H1 (cell line): Measurements from ENCODE around the gene LRRC56. TPM values are rescaled to one million over a fixed set of nuclear protein-coding genes. Genes with fewer than 3 reads are reported as not detected.

Experiments used
- CHD1 ChIP-seq: IDR thresholded peaks from 2 replicates; pipeline ENCODE4 v1.6.1; 2012; ENCODE audit warnings: low read depth, low read length, improper control_type of control experiment
- CHD2 ChIP-seq: IDR thresholded peaks from 2 replicates; pipeline ENCODE4 v1.6.1; 2012; ENCODE audit warnings: low read length, improper control_type of control experiment
- CREB1 ChIP-seq: IDR thresholded peaks from 2 replicates; pipeline ENCODE4 v1.6.1; 2012; ENCODE audit warnings: inconsistent platforms
- FOSL1 ChIP-seq: IDR thresholded peaks from 2 replicates; pipeline ENCODE4 v1.6.1; 2011; ENCODE audit warnings: mild to moderate bottlenecking, low read depth, low read length, moderate library complexity; ENCODE audit not compliant: insufficient read depth
- NANOG ChIP-seq: IDR thresholded peaks from 2 replicates; pipeline ENCODE4 v1.6.1; 2011; ENCODE audit warnings: low read length, low read depth, mild to moderate bottlenecking, inconsistent platforms; ENCODE audit not compliant: insufficient read depth, poor library complexity, severe bottlenecking
- NRF1 ChIP-seq: IDR thresholded peaks from 2 replicates; pipeline ENCODE4 v1.6.1; 2011; ENCODE audit warnings: mild to moderate bottlenecking, low read depth, low read length, improper control_type of control experiment
- POLR2A ChIP-seq, 2 experiments: IDR thresholded peaks; 1 replicate in 1 of 2; 2 replicates in 1 of 2; pipeline ENCODE4 v1.6.1; 2011; ENCODE audit warnings: low read depth in 2 of 2, low read length in 2 of 2, mild to moderate bottlenecking in 2 of 2; ENCODE audit errors: control extremely low read depth in 1 of 2
- POLR2AphosphoS5 ChIP-seq: IDR thresholded peaks from 2 replicates; pipeline ENCODE4 v1.6.1; 2011; ENCODE audit warnings: low read depth, low read length
- POU5F1 ChIP-seq: IDR thresholded peaks from 2 replicates; pipeline ENCODE4 v1.6.1; 2011; ENCODE audit warnings: low read depth, mild to moderate bottlenecking, low read length, moderate library complexity
- RBBP5 ChIP-seq: IDR thresholded peaks from 2 replicates; pipeline ENCODE4 v1.7.1; 2012; ENCODE audit warnings: low read depth, mild to moderate bottlenecking, inconsistent platforms, low read length, moderate library complexity, borderline replicate concordance
- SIN3A ChIP-seq, 2 experiments: IDR thresholded peaks in 1 of 2; conservative IDR thresholded peaks in 1 of 2; 2 replicates each; pipeline ENCODE4 v1.6.1; 2011 to 2012; ENCODE audit warnings: low read length in 2 of 2, improper control_type of control experiment in 1 of 2, low read depth in 1 of 2, mild to moderate bottlenecking in 1 of 2
- SRF ChIP-seq: IDR thresholded peaks from 2 replicates; pipeline ENCODE4 v1.6.1; 2011; ENCODE audit warnings: mild to moderate bottlenecking, low read depth, low read length, moderate library complexity
- SUZ12 ChIP-seq: fragments of 200-600 bp; sonication (generic); IDR thresholded peaks from 2 replicates; pipeline ENCODE4 v1.6.1; 2012; ENCODE audit warnings: mild to moderate bottlenecking, inconsistent platforms, low read length, moderate library complexity, mixed read lengths
- TAF7 ChIP-seq: optimal IDR thresholded peaks from 2 replicates; pipeline ENCODE3; 2011; ENCODE audit warnings: low read depth, mild to moderate bottlenecking, inconsistent platforms, low read length, moderate library complexity, borderline replicate concordance
- polyA plus RNA-seq, 7 experiments: library from polyadenylated mRNA; depleted of rRNA in 3 of 7; stranded (reverse) in 5 of 7; unstranded in 2 of 7; fragments of >200 nt in 5 of 7; fragments of 200-250 nt in 2 of 7; gene quantifications; 1 replicate in 5 of 7; 2 replicates in 1 of 7; 4 replicates in 1 of 7; pipeline versions ENCODE4 v1.2.1 to v1.2.3, GENCODE V29; 2011 to 2013; ENCODE audit warnings: missing spikeins in 2 of 7, mixed read lengths in 2 of 7
- total RNA-seq: library from RNA; stranded (reverse); fragmentation: NEBNext Ultra II Directional; extraction: Animal tissue kit (Norgen Biotek cat#: 25700); gene quantifications from 2 replicates; pipeline ENCODE4 v1.2.1, GENCODE V29; 2021
- TF ChIP-seq, protein P1 (sequence below): IDR thresholded peaks from 2 replicates; pipeline ENCODE4 v1.6.1; 2012; ENCODE audit warnings: low read length, inconsistent platforms
- TF ChIP-seq, protein P2 (sequence below), 3 experiments: IDR thresholded peaks; 1 replicate in 2 of 3; 2 replicates in 1 of 3; pipeline versions ENCODE4 v1.5.1 to v1.6.1; 2011; ENCODE audit warnings: low read length in 3 of 3, mild to moderate bottlenecking in 3 of 3, inconsistent platforms in 2 of 3, low read depth in 1 of 3, moderate library complexity in 1 of 3; ENCODE audit not compliant: insufficient read depth in 1 of 3; ENCODE audit errors: control extremely low read depth in 1 of 3

LRRC56 gene
- total and polyA plus RNA-seq, 2 of the 8 experiments (the other 6 are each of a cell fraction or from before 2014, with no cell fraction given) = 0.94 to 1.9 TPM

DNA sequence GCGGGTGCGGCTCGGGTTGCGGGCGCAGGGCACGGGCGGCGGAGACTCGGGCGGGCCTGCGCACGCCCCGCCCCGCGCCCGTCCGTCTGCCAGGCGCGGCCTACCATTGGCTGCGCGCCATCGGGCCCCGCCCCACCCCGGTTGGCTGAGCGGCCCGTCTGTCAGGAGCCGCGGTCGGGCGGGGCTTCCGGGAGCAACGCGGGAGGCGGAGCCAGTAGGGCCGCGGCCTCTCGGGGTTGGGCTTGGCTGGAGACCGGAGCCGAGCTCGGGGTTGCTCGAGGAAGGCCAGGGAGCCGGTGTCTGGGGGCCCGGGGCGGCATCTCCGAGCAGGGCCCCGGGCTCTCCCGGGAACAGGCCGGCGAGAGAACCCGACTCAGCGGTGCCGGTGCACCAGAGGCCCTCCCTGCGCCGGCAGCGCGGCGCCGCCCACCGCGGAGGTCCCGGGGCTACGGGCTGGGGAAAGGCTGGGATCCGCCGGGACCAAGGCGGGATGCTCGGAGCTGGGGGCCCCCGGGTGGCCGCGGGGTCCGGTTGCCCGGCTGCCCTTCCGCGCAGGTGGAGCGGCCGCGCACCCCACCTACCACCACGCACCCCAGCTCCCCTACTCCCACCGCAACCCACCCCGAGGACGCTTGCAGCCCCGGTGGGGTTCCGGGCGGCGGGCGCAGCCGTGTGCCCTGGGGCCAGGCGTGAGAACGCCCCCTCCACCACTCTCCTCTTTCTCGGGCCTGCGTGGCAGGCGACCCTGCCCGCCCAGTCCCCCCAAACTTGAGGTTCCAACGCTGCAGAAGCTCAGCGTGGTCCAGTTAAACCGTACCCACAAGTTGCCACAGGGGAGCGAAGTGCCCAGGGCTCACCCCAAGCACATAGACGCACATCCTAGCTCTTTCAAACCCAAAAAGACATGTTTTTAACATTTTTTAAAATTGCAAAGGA, 1.5 kb upstream of the LRRC56 start, which contains the start of gene HRAS (continued):
- TF ChIP-seq, protein P1, sequence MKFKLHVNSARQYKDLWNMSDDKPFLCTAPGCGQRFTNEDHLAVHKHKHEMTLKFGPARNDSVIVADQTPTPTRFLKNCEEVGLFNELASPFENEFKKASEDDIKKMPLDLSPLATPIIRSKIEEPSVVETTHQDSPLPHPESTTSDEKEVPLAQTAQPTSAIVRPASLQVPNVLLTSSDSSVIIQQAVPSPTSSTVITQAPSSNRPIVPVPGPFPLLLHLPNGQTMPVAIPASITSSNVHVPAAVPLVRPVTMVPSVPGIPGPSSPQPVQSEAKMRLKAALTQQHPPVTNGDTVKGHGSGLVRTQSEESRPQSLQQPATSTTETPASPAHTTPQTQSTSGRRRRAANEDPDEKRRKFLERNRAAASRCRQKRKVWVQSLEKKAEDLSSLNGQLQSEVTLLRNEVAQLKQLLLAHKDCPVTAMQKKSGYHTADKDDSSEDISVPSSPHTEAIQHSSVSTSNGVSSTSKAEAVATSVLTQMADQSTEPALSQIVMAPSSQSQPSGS = no peak
- no peak for TF ChIP-seq SIN3A (conservative IDR thresholded peaks at IDR 0.05 in 1 of 2, IDR thresholded peaks at IDR 0.05 in 1 of 2; ENCODE audit: low read depth in 1 of 2, low read length in 2 of 2)
- TF ChIP-seq CHD1 = no peak
- TF ChIP-seq SRF = no peak
- TF ChIP-seq, protein P2, sequence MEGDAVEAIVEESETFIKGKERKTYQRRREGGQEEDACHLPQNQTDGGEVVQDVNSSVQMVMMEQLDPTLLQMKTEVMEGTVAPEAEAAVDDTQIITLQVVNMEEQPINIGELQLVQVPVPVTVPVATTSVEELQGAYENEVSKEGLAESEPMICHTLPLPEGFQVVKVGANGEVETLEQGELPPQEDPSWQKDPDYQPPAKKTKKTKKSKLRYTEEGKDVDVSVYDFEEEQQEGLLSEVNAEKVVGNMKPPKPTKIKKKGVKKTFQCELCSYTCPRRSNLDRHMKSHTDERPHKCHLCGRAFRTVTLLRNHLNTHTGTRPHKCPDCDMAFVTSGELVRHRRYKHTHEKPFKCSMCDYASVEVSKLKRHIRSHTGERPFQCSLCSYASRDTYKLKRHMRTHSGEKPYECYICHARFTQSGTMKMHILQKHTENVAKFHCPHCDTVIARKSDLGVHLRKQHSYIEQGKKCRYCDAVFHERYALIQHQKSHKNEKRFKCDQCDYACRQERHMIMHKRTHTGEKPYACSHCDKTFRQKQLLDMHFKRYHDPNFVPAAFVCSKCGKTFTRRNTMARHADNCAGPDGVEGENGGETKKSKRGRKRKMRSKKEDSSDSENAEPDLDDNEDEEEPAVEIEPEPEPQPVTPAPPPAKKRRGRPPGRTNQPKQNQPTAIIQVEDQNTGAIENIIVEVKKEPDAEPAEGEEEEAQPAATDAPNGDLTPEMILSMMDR (IDR thresholded peaks at IDR 0.05; ENCODE audit: control extremely low read depth in 1 of 3, insufficient read depth in 1 of 3, low read depth in 1 of 3, low read length in 3 of 3) = peak in 1 of 3 experiments; percentile 20; a peak in 1 of 4 replicates
- TF ChIP-seq NANOG = no peak
- TF ChIP-seq CREB1 = peak; percentile 45
- TF ChIP-seq NRF1 = peak; percentile 34; the same call in 1 of the 2 replicates
- 0 out of 2 replicates have a peak, but pooled peaks have one; percentile 9 for TF ChIP-seq SUZ12
- TF ChIP-seq POU5F1 = no peak
- TF ChIP-seq RBBP5 = no peak
- TF ChIP-seq FOSL1 = 0 out of 2 replicates have a peak, but pooled peaks have one; percentile 28
- peak; percentile 42 for TF ChIP-seq TAF7
- TF ChIP-seq POLR2A (IDR thresholded peaks at IDR 0.05; ENCODE audit: control extremely low read depth in 1 of 2, low read depth in 2 of 2, low read length in 2 of 2) = peak in 1 of 2 experiments; percentile 51; a peak in 1 of 3 replicates
- peak; percentile 38; the same call in 1 of the 2 replicates for TF ChIP-seq POLR2AphosphoS5
- peak; percentile 86 for TF ChIP-seq CHD2
